Bronchial epithelial cell (primary cell): ENCODE results near the gene ABCA13. TPM values are rescaled to one million over a fixed set of nuclear protein-coding genes. Genes with fewer than 3 reads are reported as not detected.

Source experiments
- DNase-seq: peaks from one replicate; pipeline ENCODE4 v3.0.0-alpha.2; 2010; ENCODE audit warnings: low read depth
- FAIRE-seq: peaks from 2 replicates; lab custom pipeline; 2011; peaks lifted over from hg19 to GRCh38; lab: Jason Lieb, UNC
- H3K27me3 ChIP-seq: 2 replicates; pipeline ENCODE4 v1.5.1; 2011; ENCODE audit warnings: low read length; ENCODE audit not compliant: control insufficient read depth, insufficient read depth
- H3K36me3 ChIP-seq: 2 replicates; pipeline ENCODE4 v1.5.1; 2011; ENCODE audit warnings: low read length; ENCODE audit not compliant: control insufficient read depth, insufficient read depth
- H3K4me3 ChIP-seq: 2 replicates; pipeline ENCODE4 v1.5.1; 2011; ENCODE audit warnings: mild to moderate bottlenecking, low read depth, low read length, control low read depth
- CTCF ChIP-seq: IDR thresholded peaks from 2 replicates; pipeline ENCODE4 v1.5.1; 2011; ENCODE audit warnings: mild to moderate bottlenecking, moderate library complexity, low read length, control low read depth, inconsistent platforms; ENCODE audit not compliant: insufficient read depth, severe bottlenecking
- total RNA-seq: library from RNA; depleted of rRNA; stranded (reverse); fragments of >200 nt; gene quantifications from 2 replicates; pipeline ENCODE4 v1.2.1, GENCODE V29; 2014

ABCA13 gene
- total RNA-seq, 1 donor from 2014 or later = 0.79 TPM

GRCh38 chr7:48402721-48403120 lies 231.5 kb downstream of the ABCA13 start:
- TF ChIP-seq CTCF = no peak
- H3K4me3 ChIP-seq = no peak overlapping the region
- no peaks in the 10 kb centered on the region for H3K36me3 ChIP-seq
- DNase-seq = no peak
- H3K27me3 ChIP-seq = no peaks in the 10 kb centered on the region
- FAIRE-seq = peak; percentile 93

- Histone ChIP-seq H3K4me3 (no peak overlapping the region), H3K36me3 (no peaks in the 10 kb centered on the region), H3K27me3 (no peaks in the 10 kb centered on the region)
- FAIRE-seq (no peak), DNase-seq (no peak)
- TF ChIP-seq CTCF = no peak
Measured at GRCh38 chr7:48408731-48409130, 237.5 kb downstream of the ABCA13 start.

- no peaks in the 10 kb centered on the region for H3K36me3 ChIP-seq
- no peak overlapping the region for H3K4me3 ChIP-seq
- TF ChIP-seq CTCF = no peak
- DNase-seq = no peak
- no peaks in the 10 kb centered on the region for H3K27me3 ChIP-seq
- no peak for FAIRE-seq
Measured at GRCh38 chr7:48411619-48412018, 240.4 kb downstream of the ABCA13 start.

GRCh38 chr7:48414011-48414732 lies 242.9 kb downstream of the ABCA13 start:
- no peak for TF ChIP-seq CTCF
- DNase-seq = no peak
- no peak for FAIRE-seq
- Histone ChIP-seq H3K27me3 (no peaks in the 10 kb centered on the region), H3K4me3 (no peak overlapping the region), H3K36me3 (no peaks in the 10 kb centered on the region)

GRCh38 chr7:48416327-48416908 lies 245.2 kb downstream of the ABCA13 start:
- Histone ChIP-seq H3K4me3 (no peak overlapping the region), H3K36me3 (no peaks in the 10 kb centered on the region), H3K27me3 (no peaks in the 10 kb centered on the region)
- TF ChIP-seq CTCF = no peak
- peak; percentile 66 for FAIRE-seq
- DNase-seq = no peak
